Renal cortex interstitium (tissue), 11 donors: ENCODE measurements around the gene ALLC. TPM values are rescaled to one million over a fixed set of nuclear protein-coding genes. Genes with fewer than 3 reads are reported as not detected.
A peak's percentile ranks its signal among the peaks of the same experiment; 100 is the strongest.

Experiments used
- DNase-seq, 11 donors: peaks; one replicate each; pipeline ENCODE4 v3.0.0-alpha.2; 2013; ENCODE audit warnings: low read depth in 9 of 11, low spot score in 4 of 11; ENCODE audit errors: extremely low read depth in 1 of 11
- polyA plus RNA-seq, 3 donors: library from polyadenylated mRNA; unstranded; fragments of 120-200 nt; gene quantifications; one replicate each; pipeline ENCODE4 v1.2.1, GENCODE V29; 2013; ENCODE audit not compliant: insufficient read length in 3 of 3

The ALLC gene
- polyA plus RNA-seq, 3 donors, result not detected

- DNase-seq, result no peak
Observed at GRCh38 chr2:3696545-3696944, 38.5 kb downstream of the ALLC start.

- no peak for DNase-seq
Observed at GRCh38 chr2:3701071-3701470, 43.1 kb downstream of the ALLC start.

- DNase-seq, result no peak
Observed at GRCh38 chr2:3703236-3703756, 45.3 kb downstream of the ALLC start, which contains the start of gene DCDC2C. Gene DCDC2C, plus strand, starts transcription at chr2:3703575. Its CDS starts 177 bp downstream, at chr2:3703752.

GRCh38 chr2:3703757-3704355 lies 45.9 kb downstream of the ALLC start:
- DNase-seq, result no peak

GRCh38 chr2:3704692-3705091 lies 46.7 kb downstream of the ALLC start:
- DNase-seq, result no peak

- no peak for DNase-seq
Observed at GRCh38 chr2:3705782-3706181, 47.8 kb downstream of the ALLC start.

GRCh38 chr2:3706892-3707291 lies 48.9 kb downstream of the ALLC start:
- no peak for DNase-seq

GRCh38 chr2:3708576-3708975 lies 50.6 kb downstream of the ALLC start:
- DNase-seq, result no peak

- DNase-seq, result no peak
Observed at GRCh38 chr2:3709225-3709624, 51.2 kb downstream of the ALLC start.

- no peak for DNase-seq
Observed at GRCh38 chr2:3712424-3712823, 54.4 kb downstream of the ALLC start.

GRCh38 chr2:3712831-3713503 lies 55.0 kb downstream of the ALLC start:
- peak in 2 of 11 donors; percentile 18 to 33 for DNase-seq

- no peak for DNase-seq
Observed at GRCh38 chr2:3718679-3719078, 60.7 kb downstream of the ALLC start.

GRCh38 chr2:3725002-3725401 lies 67.0 kb downstream of the ALLC start:
- DNase-seq, result no peak

GRCh38 chr2:3725458-3726250 lies 67.7 kb downstream of the ALLC start:
- no peak for DNase-seq

- DNase-seq, result no peak
Observed at GRCh38 chr2:3726511-3726910, 68.5 kb downstream of the ALLC start.

GRCh38 chr2:3727397-3728045 lies 69.5 kb downstream of the ALLC start:
- DNase-seq, result no peak

- DNase-seq, result peak in 9 of 11 donors; percentile 48 to 68 (median 60)
Observed at GRCh38 chr2:3728104-3729054, 70.4 kb downstream of the ALLC start.

GRCh38 chr2:3729055-3729448 lies 71.1 kb downstream of the ALLC start:
- no peak for DNase-seq
